C4-2B (cell line): ENCODE data around the gene COMMD4.

Experiments
- ZFX ChIP-seq: fragments of 450-650 bp; IDR thresholded peaks from 2 replicates; pipeline ENCODE4 v1.6.1; 2017
- TF ChIP-seq, protein P1 (sequence below): fragments of 450-650 bp; conservative IDR thresholded peaks from 2 replicates; pipeline ENCODE4 v1.5.1; 2017; ENCODE audit warnings: mild to moderate bottlenecking

DNA sequence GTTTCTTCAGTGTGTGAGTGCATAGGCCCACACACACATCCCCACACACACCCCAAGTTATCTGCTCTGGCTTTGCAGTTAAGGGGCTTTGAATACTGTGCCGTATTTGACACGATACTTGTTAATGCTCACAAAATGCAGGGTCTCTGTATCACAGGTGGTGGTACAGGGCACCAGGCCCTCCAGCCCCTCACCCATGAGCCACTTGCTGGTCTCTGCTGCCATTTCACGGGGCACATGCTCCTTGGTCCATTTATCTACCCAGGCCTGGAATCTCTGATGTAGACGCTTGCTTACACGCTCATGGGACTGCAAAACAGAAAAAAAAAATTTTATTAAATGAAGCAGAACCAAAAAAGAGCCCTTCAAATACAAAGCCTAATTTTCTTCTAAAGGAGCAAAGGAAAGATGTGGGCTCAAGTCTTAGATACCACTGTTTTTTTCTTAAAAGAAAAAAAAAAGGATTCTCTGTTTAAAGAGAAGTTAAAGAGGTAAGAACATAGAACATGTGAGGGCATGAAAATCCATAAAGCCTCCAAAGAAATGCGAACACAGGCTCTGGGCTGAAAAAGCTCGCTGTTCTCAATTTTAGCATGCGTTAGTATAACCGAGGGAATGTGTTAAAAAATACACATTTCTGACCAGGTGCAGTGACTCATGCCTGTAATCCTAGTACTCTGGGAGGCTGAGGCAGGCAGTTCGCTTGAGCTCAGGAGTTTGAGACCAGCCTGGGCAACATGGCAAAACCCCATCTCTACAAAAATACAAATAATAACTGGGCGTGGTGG, 36.2 kb downstream of the COMMD4 start:
- TF ChIP-seq, protein P1, sequence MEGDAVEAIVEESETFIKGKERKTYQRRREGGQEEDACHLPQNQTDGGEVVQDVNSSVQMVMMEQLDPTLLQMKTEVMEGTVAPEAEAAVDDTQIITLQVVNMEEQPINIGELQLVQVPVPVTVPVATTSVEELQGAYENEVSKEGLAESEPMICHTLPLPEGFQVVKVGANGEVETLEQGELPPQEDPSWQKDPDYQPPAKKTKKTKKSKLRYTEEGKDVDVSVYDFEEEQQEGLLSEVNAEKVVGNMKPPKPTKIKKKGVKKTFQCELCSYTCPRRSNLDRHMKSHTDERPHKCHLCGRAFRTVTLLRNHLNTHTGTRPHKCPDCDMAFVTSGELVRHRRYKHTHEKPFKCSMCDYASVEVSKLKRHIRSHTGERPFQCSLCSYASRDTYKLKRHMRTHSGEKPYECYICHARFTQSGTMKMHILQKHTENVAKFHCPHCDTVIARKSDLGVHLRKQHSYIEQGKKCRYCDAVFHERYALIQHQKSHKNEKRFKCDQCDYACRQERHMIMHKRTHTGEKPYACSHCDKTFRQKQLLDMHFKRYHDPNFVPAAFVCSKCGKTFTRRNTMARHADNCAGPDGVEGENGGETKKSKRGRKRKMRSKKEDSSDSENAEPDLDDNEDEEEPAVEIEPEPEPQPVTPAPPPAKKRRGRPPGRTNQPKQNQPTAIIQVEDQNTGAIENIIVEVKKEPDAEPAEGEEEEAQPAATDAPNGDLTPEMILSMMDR, result no peak
- no peak for TF ChIP-seq ZFX
